Aorta (tissue), 5 donors: ENCODE data around the gene OR10A6. TPM values are rescaled to one million over a fixed set of nuclear protein-coding genes. Genes with fewer than 3 reads are reported as not detected.

Experiments
- ATAC-seq: fragments of 200-7000 bp; cut with Tn5 transposase; one replicate; pipeline ENCODE4 v1.9.1; 2022; ENCODE audit warnings: moderate library complexity; ENCODE audit not compliant: low FRiP score
- DNase-seq, 2 donors: peaks; one replicate each; pipeline ENCODE4 v3.0.0-alpha.2; 2020
- H3K27ac ChIP-seq, 2 donors: one replicate each; pipeline ENCODE4 v1.5.1; 2013; ENCODE audit warnings: low read length in 2 of 2, mild to moderate bottlenecking in 2 of 2, moderate library complexity in 2 of 2, control low read depth in 1 of 2, inconsistent platforms in 1 of 2, low read depth in 1 of 2
- H3K27me3 ChIP-seq, 2 donors: one replicate each; pipeline ENCODE4 v1.6.1; 2013; ENCODE audit warnings: control low read depth in 1 of 2, low read length in 1 of 2, mild to moderate bottlenecking in 1 of 2, moderate library complexity in 1 of 2; ENCODE audit not compliant: insufficient read depth in 2 of 2, control insufficient read depth in 1 of 2
- H3K36me3 ChIP-seq, 2 donors: one replicate each; pipeline ENCODE4 v1.6.1; 2013; ENCODE audit warnings: control low read depth in 1 of 2, low read length in 1 of 2, mild to moderate bottlenecking in 1 of 2; ENCODE audit not compliant: insufficient read depth in 2 of 2, control insufficient read depth in 1 of 2
- H3K4me1 ChIP-seq, 2 donors: one replicate each; pipeline ENCODE4 v1.6.1; 2013; ENCODE audit warnings: low read length in 2 of 2, control low read depth in 1 of 2, mild to moderate bottlenecking in 1 of 2, moderate library complexity in 1 of 2; ENCODE audit not compliant: insufficient read depth in 2 of 2, control insufficient read depth in 1 of 2
- H3K4me3 ChIP-seq, 2 donors: one replicate each; pipeline ENCODE4 v1.5.1; 2013; ENCODE audit warnings: low read length in 2 of 2, control low read depth in 1 of 2, mild to moderate bottlenecking in 1 of 2
- H3K9me3 ChIP-seq: one replicate; pipeline ENCODE4 v1.6.1; 2013; ENCODE audit warnings: mild to moderate bottlenecking, low read length; ENCODE audit not compliant: control insufficient read depth
- WGBS, 2 donors: extraction: QIAGEN DNeasy Blood & Tissue Kit; methylation state at CpG; one replicate each; pipeline ENCODE4 v1.1.7; 2013; 5-methylcytosine and 5-hydroxymethylcytosine counted together
- intact Hi-C, 2 donors: fragments of 100-400 bp; cut with DNase I; formaldehyde crosslinking; loops; one replicate each; pipeline versions ENCODE4 v1.14.2 to v1.15.0; 2022
- polyA plus RNA-seq, 2 donors: library from polyadenylated mRNA; stranded (reverse); fragments of 200-250 nt; gene quantifications; one replicate each; pipeline ENCODE4 v1.2.3, GENCODE V29; 2013
- total RNA-seq, 2 donors: library from RNA; stranded (reverse); fragmentation: NEBNext Ultra II Directional; extraction: Animal tissue kit (Norgen Biotek cat#: 25700); gene quantifications; one replicate each; pipeline ENCODE4 v1.2.1, GENCODE V29; 2021
- donor health status: healthy with polysubstance abuse.
- donor health status: Bipolar disorder and iron deficiency.
- donor health status: DM: no; HTN: no; CAD: no.
- donor health status: DM: no; HTN: no; CAD: no.
- donor health status: DM: yes; HTN: yes; CAD: no.

The OR10A6 gene
- total and polyA plus RNA-seq, 4 donors, result not detected

DNA sequence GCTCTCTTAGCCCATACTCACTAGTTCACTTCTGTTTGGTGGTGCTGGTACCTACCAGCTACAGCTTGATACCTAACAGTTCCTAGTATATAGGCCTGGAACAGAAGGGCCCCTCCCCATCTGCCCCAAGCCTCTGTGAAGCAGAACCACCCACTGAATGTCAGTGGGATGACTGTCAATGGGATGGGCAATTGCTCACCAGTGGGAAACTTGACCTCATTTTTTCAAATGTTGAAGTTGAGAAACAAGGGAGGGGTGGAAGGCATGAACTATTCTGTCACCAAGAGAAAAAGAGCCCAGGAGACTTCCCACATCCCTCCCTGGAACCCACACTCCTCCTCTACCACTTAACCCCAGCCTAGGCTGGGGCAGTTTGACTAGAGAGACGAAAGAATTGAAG lies 34.3 kb upstream of the OR10A6 start, which contains the start of gene NLRP10:
TSS of gene NLRP10 (minus strand) at position 62 of the 400 bp plus-strand sequence. CDS start 1,952 bp downstream, outside the sequence.
- Histone ChIP-seq H3K4me1 (no peaks in the 10 kb centered on the region), H3K9me3 (no peaks in the 10 kb centered on the region), H3K36me3 (no peaks in the 10 kb centered on the region), H3K4me3 (no peak within 1 kb of the TSS), H3K27me3 (peaks cover 0 to 3% of the 10 kb centered on the region in 2 donors), H3K27ac (peak within 1 kb of the TSS in 1 of 2 donors; percentile 25)
- WGBS, 2 donors, result 87 to 100% methylated on average over 1 of the region's 1 CpG
- intact Hi-C loops, result no loop called here
- ATAC-seq (no peak), DNase-seq (no peak)

DNA sequence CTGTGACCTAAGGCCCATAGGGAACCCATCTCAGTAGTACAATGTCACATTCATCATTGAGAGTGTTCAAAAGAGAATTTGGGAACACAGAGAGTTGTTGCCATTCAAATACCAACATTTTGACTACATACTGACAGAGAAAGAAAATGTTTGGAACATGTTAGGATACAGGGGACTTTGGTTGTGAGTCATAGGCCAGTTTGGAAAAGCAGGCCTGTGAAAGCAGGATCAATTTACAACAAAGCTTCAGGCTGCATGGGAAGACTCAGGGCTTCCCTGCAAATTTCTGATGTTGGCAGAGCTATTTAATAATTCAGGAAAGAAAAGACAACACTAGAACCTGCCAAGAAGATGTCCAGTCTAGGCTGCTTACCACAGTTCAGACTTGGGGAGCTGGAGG lies 33.8 kb upstream of the OR10A6 start:
- Histone ChIP-seq H3K27me3 (peaks cover 0 to 3% of the 10 kb centered on the region in 2 donors), H3K4me3 (no peak overlapping the region), H3K27ac (peak overlapping the region in 1 of 2 donors; percentile 25), H3K36me3 (no peaks in the 10 kb centered on the region), H3K4me1 (no peaks in the 10 kb centered on the region), H3K9me3 (no peaks in the 10 kb centered on the region)
- intact Hi-C loops, result no loop called here
- no peak for ATAC-seq
- DNase-seq, result no peak

DNA sequence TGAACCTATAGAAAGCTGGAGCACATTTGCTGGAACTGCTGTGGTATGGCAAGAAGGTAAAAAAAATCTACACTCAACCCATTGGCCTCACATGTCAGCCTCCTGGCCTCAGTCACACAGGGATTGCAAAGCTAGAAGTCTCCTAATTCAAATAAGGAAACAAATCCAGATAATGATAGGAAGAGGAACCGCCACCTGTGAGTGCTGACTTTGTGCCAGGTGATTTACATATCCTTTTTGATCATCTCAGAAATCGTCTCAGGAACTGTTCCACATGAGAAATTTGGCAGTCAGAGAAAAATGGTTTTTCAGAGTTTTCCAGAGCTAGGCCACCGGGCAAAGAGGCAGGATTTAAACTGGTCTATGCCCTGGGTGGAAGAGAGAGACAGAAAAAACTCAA lies 33.2 kb upstream of the OR10A6 start:
- intact Hi-C loops, result no loop called here

DNA sequence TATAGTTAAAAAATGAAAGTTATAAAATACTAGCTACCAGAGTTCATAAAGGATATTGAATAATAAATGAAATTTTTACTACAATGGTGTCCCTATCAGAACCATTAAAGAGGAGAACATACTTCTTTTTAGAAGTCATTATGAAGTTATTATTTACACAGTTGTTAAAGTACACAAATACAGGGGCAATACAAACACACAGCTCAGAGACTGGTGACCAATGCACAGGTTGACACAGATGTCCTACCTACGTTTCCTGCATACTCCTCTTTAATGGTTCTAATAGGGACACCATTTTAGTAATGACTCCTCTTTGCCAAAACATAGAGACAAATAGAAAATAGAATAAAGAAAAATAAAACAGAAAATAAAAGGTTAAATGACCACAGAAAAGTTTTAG lies 24.1 kb upstream of the OR10A6 start:
- ATAC-seq, result no peak
- no peaks in the 10 kb centered on the region for H3K4me1 ChIP-seq
- no peaks in the 10 kb centered on the region for H3K27me3 ChIP-seq
- intact Hi-C loops, result no loop called here
- H3K27ac ChIP-seq, result no peak overlapping the region
- 71 to 83% methylated on average over 1 of the region's 1 CpG for WGBS, 2 donors
- DNase-seq, result no peak
- H3K36me3 ChIP-seq, result no peaks in the 10 kb centered on the region
- no peak overlapping the region for H3K4me3 ChIP-seq
- no peaks in the 10 kb centered on the region for H3K9me3 ChIP-seq

More for the DNA sequence above, 33.2 kb upstream of the OR10A6 start:
- ATAC-seq, result no peak
- no peak overlapping the region for H3K27ac ChIP-seq
- peaks cover 0 to 3% of the 10 kb centered on the region in 2 donors for H3K27me3 ChIP-seq
- H3K4me3 ChIP-seq, result no peak overlapping the region
- no peaks in the 10 kb centered on the region for H3K36me3 ChIP-seq
- H3K4me1 ChIP-seq, result no peaks in the 10 kb centered on the region
- 56 to 58% methylated on average over 3 of the region's 3 CpGs for WGBS, 2 donors
- no peaks in the 10 kb centered on the region for H3K9me3 ChIP-seq
- DNase-seq, result no peak

DNA sequence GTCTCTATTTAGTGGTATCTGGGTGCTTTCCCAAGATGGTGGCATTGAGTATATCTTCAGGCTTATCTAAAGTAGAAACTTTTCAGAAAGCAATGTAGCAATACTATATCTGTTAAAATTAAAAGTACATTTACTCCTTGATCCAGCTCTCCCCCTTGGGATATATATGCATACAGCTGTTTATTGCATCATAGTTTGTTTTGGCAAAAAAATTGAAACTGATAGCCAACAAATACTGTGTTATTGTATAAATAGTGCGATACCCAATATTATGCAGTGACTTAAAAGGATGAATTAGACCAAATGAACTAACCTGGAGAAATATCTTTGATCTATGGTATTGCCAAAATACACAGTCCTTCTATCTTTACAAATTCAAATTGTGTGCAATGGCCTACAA lies 18.9 kb upstream of the OR10A6 start:
- intact Hi-C loops, result no loop called here
- 69 to 78% methylated on average over 1 of the region's 1 CpG for WGBS, 2 donors
- no peak overlapping the region for H3K4me3 ChIP-seq
- no peaks in the 10 kb centered on the region for H3K36me3 ChIP-seq
- H3K4me1 ChIP-seq, result no peaks in the 10 kb centered on the region
- peaks cover 5% of the 10 kb centered on the region for H3K9me3 ChIP-seq
- ATAC-seq, result no peak
- no peaks in the 10 kb centered on the region for H3K27me3 ChIP-seq
- no peak overlapping the region for H3K27ac ChIP-seq
- no peak for DNase-seq

DNA sequence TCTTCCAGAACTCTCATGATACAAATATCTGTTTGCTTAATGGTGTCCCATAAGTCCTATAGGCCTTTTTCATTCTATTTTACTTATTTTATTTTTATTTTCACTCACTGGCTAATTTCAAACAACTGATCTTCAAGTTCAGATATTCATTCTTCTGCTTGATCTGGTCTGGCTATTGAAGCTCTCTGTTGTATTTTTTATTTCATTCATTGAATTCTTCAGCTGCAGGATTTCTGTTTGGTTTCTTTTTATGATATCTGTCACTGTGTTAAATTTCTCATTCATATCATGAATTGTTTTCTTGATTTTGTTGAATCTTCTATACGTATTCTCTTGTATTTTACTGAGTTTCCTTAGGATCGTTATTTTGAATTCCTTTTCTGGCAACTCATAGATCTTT lies 13.1 kb upstream of the OR10A6 start:
- H3K9me3 ChIP-seq, result peaks cover 9% of the 10 kb centered on the region
- no peaks in the 10 kb centered on the region for H3K4me1 ChIP-seq
- H3K27ac ChIP-seq, result no peak overlapping the region
- H3K36me3 ChIP-seq, result no peaks in the 10 kb centered on the region
- intact Hi-C loops, result no loop called here
- no peaks in the 10 kb centered on the region for H3K27me3 ChIP-seq
- 86 to 91% methylated on average over 2 of the region's 2 CpGs for WGBS, 2 donors
- DNase-seq, result no peak
- no peak overlapping the region for H3K4me3 ChIP-seq
- ATAC-seq, result no peak

DNA sequence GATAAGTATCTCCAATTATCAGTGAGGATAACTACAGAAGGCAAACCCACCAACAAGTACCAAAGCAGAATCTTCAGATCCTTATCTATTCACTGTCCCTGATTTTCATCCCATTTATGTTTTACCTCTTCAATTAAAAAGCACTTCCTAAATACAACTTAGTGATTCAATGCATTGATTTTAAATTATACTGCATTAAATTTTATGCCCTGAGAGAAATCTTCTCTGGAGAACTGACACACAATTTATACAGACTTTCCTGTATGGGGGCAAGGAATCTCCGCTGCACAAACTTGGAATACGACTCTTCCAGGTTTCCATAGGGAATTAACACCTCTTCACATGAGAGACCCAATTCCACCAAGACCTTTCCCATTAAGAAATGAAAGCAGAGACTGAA lies 10.5 kb upstream of the OR10A6 start, which contains the start of gene OR10A3:
TSS of gene OR10A3 (minus strand) at position 101 of the 400 bp plus-strand sequence. CDS start 2,188 bp downstream, outside the sequence.
- no peak within 1 kb of the TSS for H3K27ac ChIP-seq
- H3K27me3 ChIP-seq, result no peaks in the 10 kb centered on the region
- H3K36me3 ChIP-seq, result no peaks in the 10 kb centered on the region
- peaks cover 9% of the 10 kb centered on the region for H3K9me3 ChIP-seq
- 83 to 85% methylated on average over 2 of the region's 2 CpGs for WGBS, 2 donors
- no peak within 1 kb of the TSS for H3K4me3 ChIP-seq
- no peaks in the 10 kb centered on the region for H3K4me1 ChIP-seq
- DNase-seq, result no peak
- intact Hi-C loops, result no loop called here
- no peak for ATAC-seq

DNA sequence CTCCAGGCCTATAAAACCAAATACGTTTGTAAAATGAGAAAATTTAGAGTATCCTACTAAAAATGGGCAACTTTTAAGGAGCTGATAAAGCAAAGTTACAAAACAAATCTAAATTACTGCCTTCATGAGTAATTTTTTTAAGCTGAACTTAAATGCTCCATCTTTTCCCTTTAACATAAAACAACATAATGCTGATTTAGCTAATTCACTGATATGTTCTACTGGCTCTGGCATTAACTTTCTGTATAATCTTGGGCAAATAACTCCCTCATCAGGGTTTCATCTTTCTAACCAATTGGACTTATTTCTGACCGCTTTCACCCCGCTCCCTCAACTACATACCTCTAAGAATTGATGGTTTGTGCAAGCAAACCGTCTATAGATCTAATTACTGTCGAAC lies 10.1 kb upstream of the OR10A6 start:
- intact Hi-C loops, result no loop called here
- Histone ChIP-seq H3K4me1 (no peaks in the 10 kb centered on the region), H3K27me3 (no peaks in the 10 kb centered on the region), H3K27ac (no peak overlapping the region), H3K9me3 (peaks cover 9% of the 10 kb centered on the region), H3K4me3 (no peak overlapping the region), H3K36me3 (no peaks in the 10 kb centered on the region)
- no peak for DNase-seq
- ATAC-seq, result no peak
- WGBS, 2 donors, result 55 to 60% methylated on average over 5 of the region's 5 CpGs

DNA sequence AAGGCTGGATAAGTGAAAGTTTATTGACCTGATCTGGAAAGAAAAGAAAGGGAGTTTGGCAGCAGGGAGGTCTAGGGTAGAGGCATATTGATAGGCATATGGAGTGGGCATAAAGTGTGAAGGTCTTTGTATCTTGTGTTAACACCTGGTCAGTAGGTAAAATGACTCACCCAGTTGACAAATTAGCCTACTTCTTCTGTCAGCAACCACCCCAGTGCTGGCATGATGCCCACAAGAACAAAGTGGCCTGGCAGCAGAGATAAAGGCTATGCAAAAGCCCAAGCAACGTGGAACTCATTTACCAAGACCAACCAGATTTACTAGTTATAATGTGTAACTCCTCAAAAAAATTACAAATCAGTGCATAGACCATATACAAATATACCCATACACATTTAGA lies 5.5 kb upstream of the OR10A6 start:
- intact Hi-C loops, result no loop called here
- H3K27me3 ChIP-seq, result no peaks in the 10 kb centered on the region
- no peak overlapping the region for H3K4me3 ChIP-seq
- no peaks in the 10 kb centered on the region for H3K4me1 ChIP-seq
- DNase-seq (no peak), ATAC-seq (no peak)
- H3K36me3 ChIP-seq, result no peaks in the 10 kb centered on the region
- 24 to 27% methylated on average over 1 of the region's 1 CpG for WGBS, 2 donors
- no peak overlapping the region for H3K27ac ChIP-seq
- no peaks in the 10 kb centered on the region for H3K9me3 ChIP-seq
